Psoas muscle (tissue), 8 donors: ENCODE data around the gene SH3RF3. TPM values are rescaled to one million over a fixed set of nuclear protein-coding genes. Genes with fewer than 3 reads are reported as not detected.

Source experiments
- ATAC-seq, 4 donors: fragments of 200-7000 bp; cut with Tn5 transposase; one replicate each; pipeline ENCODE4 v1.9.1; 2020; ENCODE audit warnings: moderate library complexity in 3 of 4, mild to moderate bottlenecking in 2 of 4
- DNase-seq, 2 donors: peaks; one replicate each; pipeline ENCODE4 v3.0.0-alpha.2; 2020
- H3K27ac ChIP-seq: fragments of 200-600 bp; one replicate; pipeline ENCODE4 v1.8.0; 2022
- H3K27me3 ChIP-seq, 3 donors: fragments of 200-600 bp in 1 of 3; one replicate each; pipeline versions ENCODE4 v1.6.1 to v1.8.0; 2013 to 2022; ENCODE audit warnings: low read length in 2 of 3, mild to moderate bottlenecking in 2 of 3, moderate library complexity in 1 of 3; ENCODE audit not compliant: insufficient read depth in 3 of 3
- H3K36me3 ChIP-seq, 2 donors: fragments of 200-600 bp in 1 of 2; one replicate each; pipeline versions ENCODE4 v1.6.1 to v1.8.0; 2013 to 2022; ENCODE audit warnings: low read depth in 1 of 2, mild to moderate bottlenecking in 1 of 2, moderate library complexity in 1 of 2; ENCODE audit not compliant: insufficient read depth in 1 of 2
- H3K4me1 ChIP-seq: fragments of 200-600 bp; one replicate; pipeline ENCODE4 v1.8.0; 2022
- H3K4me3 ChIP-seq: fragments of 200-600 bp; one replicate; pipeline ENCODE4 v1.8.0; 2022; ENCODE audit warnings: mild to moderate bottlenecking
- H3K9me3 ChIP-seq: fragments of 200-600 bp; one replicate; pipeline ENCODE4 v1.8.0; 2022
- CTCF ChIP-seq: fragments of 200-600 bp; IDR thresholded peaks from one replicate; pipeline ENCODE4 v1.8.0; 2022; ENCODE audit warnings: antibody characterized with exemption
- WGBS, 3 donors: extraction: QIAGEN DNeasy Blood & Tissue Kit; methylation state at CpG; one replicate each; pipeline versions ENCODE4 v1.1.6 to v1.1.7; 2013; 5-methylcytosine and 5-hydroxymethylcytosine counted together
- intact Hi-C, 2 donors: fragments of 100-400 bp; cut with DNase I; formaldehyde crosslinking; loops; one replicate each; pipeline versions ENCODE4 v1.11.0 to v1.14.2; 2022
- polyA plus RNA-seq, 3 donors: library from polyadenylated mRNA; stranded (reverse); fragments of 200-250 nt; gene quantifications; one replicate each; pipeline ENCODE4 v1.2.3, GENCODE V29; 2013
- total RNA-seq, 4 donors: library from RNA; stranded (reverse); fragmentation: NEBNext Ultra II Directional in 2 of 4; extraction: Animal tissue kit (Norgen Biotek cat#: 25700) in 2 of 4; gene quantifications; one replicate each; pipeline versions ENCODE4 v1.2.1 to v1.2.4, GENCODE V29; 2021 to 2023
- donor health status: healthy with polysubstance abuse.
- donor health status: DM: no; HTN: no; CAD: no; lungs with moderate emphysema.
- donor health status: Bipolar disorder and iron deficiency.
- donor health status: healthy.
- donor health status: DM: yes; HTN: yes; CAD: no.
- donor health status: DM: no; HTN: no; CAD: no.
- donor health status: DM: no; HTN: no; CAD: no.
- donor health status: DM: yes; HTN: yes; CAD: no.

Gene SH3RF3
- total and polyA plus RNA-seq, 7 donors, result 4.6 to 27.0 (median 9.0) TPM

- intact Hi-C loops, result no loop called here
- no peak for TF ChIP-seq CTCF
- no peak overlapping the region for H3K27ac ChIP-seq
Observed at GRCh38 chr2:109356324-109357035, 227.5 kb downstream of the SH3RF3 start.

GRCh38 chr2:109364217-109364616 lies 235.2 kb downstream of the SH3RF3 start:
- H3K36me3 ChIP-seq, result no peaks in the 10 kb centered on the region
- ATAC-seq, result no peak
- no peak overlapping the region for H3K27ac ChIP-seq
- intact Hi-C loops, result no loop called here
- no peak for TF ChIP-seq CTCF
- no peak for DNase-seq
- H3K9me3 ChIP-seq, result peaks cover 5% of the 10 kb centered on the region
- H3K4me3 ChIP-seq, result no peak overlapping the region
- H3K27me3 ChIP-seq, result no peaks in the 10 kb centered on the region
- peaks cover 23% of the 10 kb centered on the region for H3K4me1 ChIP-seq
- WGBS, 3 donors, result 91 to 96% (median 94%) methylated on average over 4 of the region's 4 CpGs

More at GRCh38 chr2:109356324-109357035, 227.5 kb downstream of the SH3RF3 start:
- Histone ChIP-seq H3K9me3 (peaks cover 5% of the 10 kb centered on the region), H3K4me3 (no peak overlapping the region), H3K36me3 (no peaks in the 10 kb centered on the region), H3K27me3 (no peaks in the 10 kb centered on the region), H3K4me1 (peaks cover 21% of the 10 kb centered on the region)
- DNase-seq (no peak), ATAC-seq (no peak)
- WGBS, 3 donors, result 81 to 91% (median 86%) methylated on average over 7 of the region's 7 CpGs

- Histone ChIP-seq H3K27ac (no peak overlapping the region), H3K4me3 (no peak overlapping the region), H3K27me3 (no peaks in the 10 kb centered on the region), H3K9me3 (peaks cover 5% of the 10 kb centered on the region), H3K4me1 (peaks cover 23% of the 10 kb centered on the region), H3K36me3 (no peaks in the 10 kb centered on the region)
- intact Hi-C loops, result no loop called here
- WGBS, 3 donors, result 58 to 80% (median 59%) methylated on average over 3 of the region's 3 CpGs
- no peak for ATAC-seq
- no peak for TF ChIP-seq CTCF
- DNase-seq, result no peak
Observed at GRCh38 chr2:109365131-109365530, 236.1 kb downstream of the SH3RF3 start.

- 25 to 31% (median 26%) methylated on average over 1 of the region's 1 CpG for WGBS, 3 donors
- Histone ChIP-seq H3K27me3 (no peaks in the 10 kb centered on the region), H3K36me3 (peaks cover 0 to 4% of the 10 kb centered on the region in 2 donors), H3K4me3 (peak overlapping the region; percentile 10), H3K4me1 (peaks cover 24% of the 10 kb centered on the region), H3K27ac (no peak overlapping the region), H3K9me3 (no peaks in the 10 kb centered on the region)
- no peak for DNase-seq
- intact Hi-C loops, result no loop called here
- peak in 2 of 4 donors; percentile 46 to 71 for ATAC-seq
- no peak for TF ChIP-seq CTCF
Observed at GRCh38 chr2:109367683-109368082, 238.7 kb downstream of the SH3RF3 start.

GRCh38 chr2:109368798-109369197 lies 239.8 kb downstream of the SH3RF3 start:
- no peaks in the 10 kb centered on the region for H3K27me3 ChIP-seq
- ATAC-seq (no peak), DNase-seq (no peak)
- no peak for TF ChIP-seq CTCF
- H3K36me3 ChIP-seq, result peaks cover 0 to 4% of the 10 kb centered on the region in 2 donors
- H3K4me1 ChIP-seq, result peaks cover 26% of the 10 kb centered on the region
- no peak overlapping the region for H3K4me3 ChIP-seq
- H3K27ac ChIP-seq, result no peak overlapping the region
- H3K9me3 ChIP-seq, result no peaks in the 10 kb centered on the region
- intact Hi-C loops, result no loop called here
- WGBS, 3 donors, result 94 to 96% (median 96%) methylated on average over 10 of the region's 10 CpGs
